B cell (primary cell): ENCODE data around the gene SPIRE1.

Experiments used
- EZH2 ChIP-seq: IDR thresholded peaks from 2 replicates; pipeline ENCODE4 v1.6.1; 2012; ENCODE audit warnings: borderline replicate concordance, low read depth, mild to moderate bottlenecking, moderate library complexity, low read length; ENCODE audit not compliant: insufficient read depth, poor library complexity, severe bottlenecking
- TF ChIP-seq, protein P1 (sequence below): fragments of 200-600 bp; IDR thresholded peaks from one replicate; pipeline ENCODE4 v1.8.0; 2022; ENCODE audit warnings: antibody characterized with exemption, mild to moderate bottlenecking

DNA sequence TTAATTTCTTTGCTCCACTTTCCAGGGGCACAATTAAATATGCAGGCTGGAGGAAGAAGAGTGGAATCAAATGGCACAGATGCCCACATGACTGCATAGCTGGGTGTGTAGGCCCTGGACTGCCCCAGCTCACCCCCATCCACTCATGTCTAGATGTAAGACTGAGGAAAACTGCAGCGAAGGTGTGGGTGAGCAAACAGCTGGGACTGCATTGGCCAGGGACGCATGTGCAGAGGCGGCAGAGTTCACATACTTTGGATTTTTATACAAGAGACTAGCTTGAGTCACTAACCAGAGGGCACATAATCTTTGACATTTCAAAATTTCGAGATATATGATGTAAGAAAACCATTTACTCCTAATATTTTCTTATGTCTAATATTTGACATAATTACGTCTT, 60.1 kb downstream of the SPIRE1 start:
- TF ChIP-seq, protein P1, sequence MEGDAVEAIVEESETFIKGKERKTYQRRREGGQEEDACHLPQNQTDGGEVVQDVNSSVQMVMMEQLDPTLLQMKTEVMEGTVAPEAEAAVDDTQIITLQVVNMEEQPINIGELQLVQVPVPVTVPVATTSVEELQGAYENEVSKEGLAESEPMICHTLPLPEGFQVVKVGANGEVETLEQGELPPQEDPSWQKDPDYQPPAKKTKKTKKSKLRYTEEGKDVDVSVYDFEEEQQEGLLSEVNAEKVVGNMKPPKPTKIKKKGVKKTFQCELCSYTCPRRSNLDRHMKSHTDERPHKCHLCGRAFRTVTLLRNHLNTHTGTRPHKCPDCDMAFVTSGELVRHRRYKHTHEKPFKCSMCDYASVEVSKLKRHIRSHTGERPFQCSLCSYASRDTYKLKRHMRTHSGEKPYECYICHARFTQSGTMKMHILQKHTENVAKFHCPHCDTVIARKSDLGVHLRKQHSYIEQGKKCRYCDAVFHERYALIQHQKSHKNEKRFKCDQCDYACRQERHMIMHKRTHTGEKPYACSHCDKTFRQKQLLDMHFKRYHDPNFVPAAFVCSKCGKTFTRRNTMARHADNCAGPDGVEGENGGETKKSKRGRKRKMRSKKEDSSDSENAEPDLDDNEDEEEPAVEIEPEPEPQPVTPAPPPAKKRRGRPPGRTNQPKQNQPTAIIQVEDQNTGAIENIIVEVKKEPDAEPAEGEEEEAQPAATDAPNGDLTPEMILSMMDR, result no peak
- no peak for TF ChIP-seq EZH2
